ENCODE results near the gene PNPLA6. TPM values are rescaled to one million over a fixed set of nuclear protein-coding genes. Genes with fewer than 3 reads are reported as not detected.

Gene PNPLA6
- total and polyA plus RNA-seq, 4 donors = 41.8 to 267 (median 122) TPM

DNA sequence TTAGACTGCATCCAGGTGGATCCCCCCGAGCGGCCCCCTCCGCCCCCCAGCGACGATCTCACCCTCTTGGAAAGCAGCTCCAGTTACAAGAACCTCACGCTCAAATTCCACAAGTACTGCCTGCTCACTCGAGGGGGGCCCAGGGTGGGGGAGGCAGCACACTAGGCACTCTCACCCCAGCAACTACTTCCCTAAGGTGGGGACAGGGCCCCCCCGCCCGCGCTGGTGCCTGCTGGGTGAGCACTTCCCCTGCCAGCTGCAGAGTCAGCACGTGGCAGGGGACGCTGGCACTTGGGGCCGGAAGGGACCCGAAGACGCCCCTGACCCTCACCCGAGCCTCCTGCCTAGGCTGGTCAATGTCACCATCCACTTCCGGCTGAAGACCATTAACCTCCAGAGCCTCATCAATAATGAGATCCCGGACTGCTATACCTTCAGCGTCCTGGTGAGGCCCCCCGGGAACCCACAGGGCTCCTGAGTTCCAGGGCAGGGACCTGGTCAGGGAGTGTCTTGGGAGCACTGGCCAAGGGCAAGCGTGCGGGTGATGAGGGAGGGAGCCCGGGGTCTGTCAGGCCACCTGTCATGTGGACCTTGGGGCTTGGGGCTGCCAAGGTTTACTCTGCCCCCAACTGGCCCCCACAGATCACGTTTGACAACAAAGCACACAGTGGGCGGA, 7.9 kb upstream of the PNPLA6 start:
- no peak for ATAC-seq (ENCODE audit: insufficient read depth, low FRiP score)
- peaks cover 0 to 44% (median 8%) of the 10 kb centered on the region in 4 donors for H3K36me3 ChIP-seq (ENCODE audit: control insufficient read depth in 4 of 4, insufficient read depth in 4 of 4, low read length in 4 of 4)

DNA sequence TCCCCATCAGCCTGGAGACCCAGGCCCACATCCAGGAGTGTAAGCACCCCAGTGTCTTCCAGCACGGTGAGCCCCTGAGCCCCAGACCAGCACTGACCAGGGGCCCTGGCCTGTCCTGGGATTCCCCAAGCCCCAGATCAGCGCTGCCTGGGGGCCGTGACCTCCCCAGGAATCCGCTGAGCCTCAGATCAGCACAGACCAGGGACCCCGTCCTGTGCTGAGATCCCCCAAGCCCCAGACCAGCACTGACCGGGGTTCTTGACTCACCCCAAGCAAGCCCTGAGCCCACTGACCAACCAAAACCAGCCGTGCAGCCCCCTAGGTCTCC, 7.4 kb upstream of the PNPLA6 start:
- DNase-seq = no peak
- ATAC-seq (ENCODE audit: insufficient read depth, low FRiP score) = no peak

More for the DNA sequence above, 7.9 kb upstream of the PNPLA6 start:
- H3K4me1 ChIP-seq (ENCODE audit: control insufficient read depth in 5 of 5, insufficient read depth in 5 of 5, low read length in 5 of 5) = peaks cover 0 to 10% (median 0%) of the 10 kb centered on the region in 5 donors
- H3K9ac ChIP-seq (ENCODE audit: insufficient read depth in 1 of 2, low read length in 2 of 2) = no peak overlapping the region
- no peak for DNase-seq
- H3K4me3 ChIP-seq = no peak overlapping the region
- H3K27ac ChIP-seq (ENCODE audit: low read depth in 1 of 2, low read length in 1 of 2) = no peak overlapping the region
- H3K27me3 ChIP-seq (ENCODE audit: control insufficient read depth in 3 of 3, insufficient read depth in 3 of 3, low read length in 2 of 3) = no peaks in the 10 kb centered on the region
- WGBS, 2 donors = 56 to 73% methylated on average over 25 of the region's 25 CpGs
- H3K9me3 ChIP-seq (ENCODE audit: control insufficient read depth in 4 of 4, insufficient read depth in 3 of 4, low read length in 3 of 4) = no peaks in the 10 kb centered on the region
- TF ChIP-seq, protein P1, sequence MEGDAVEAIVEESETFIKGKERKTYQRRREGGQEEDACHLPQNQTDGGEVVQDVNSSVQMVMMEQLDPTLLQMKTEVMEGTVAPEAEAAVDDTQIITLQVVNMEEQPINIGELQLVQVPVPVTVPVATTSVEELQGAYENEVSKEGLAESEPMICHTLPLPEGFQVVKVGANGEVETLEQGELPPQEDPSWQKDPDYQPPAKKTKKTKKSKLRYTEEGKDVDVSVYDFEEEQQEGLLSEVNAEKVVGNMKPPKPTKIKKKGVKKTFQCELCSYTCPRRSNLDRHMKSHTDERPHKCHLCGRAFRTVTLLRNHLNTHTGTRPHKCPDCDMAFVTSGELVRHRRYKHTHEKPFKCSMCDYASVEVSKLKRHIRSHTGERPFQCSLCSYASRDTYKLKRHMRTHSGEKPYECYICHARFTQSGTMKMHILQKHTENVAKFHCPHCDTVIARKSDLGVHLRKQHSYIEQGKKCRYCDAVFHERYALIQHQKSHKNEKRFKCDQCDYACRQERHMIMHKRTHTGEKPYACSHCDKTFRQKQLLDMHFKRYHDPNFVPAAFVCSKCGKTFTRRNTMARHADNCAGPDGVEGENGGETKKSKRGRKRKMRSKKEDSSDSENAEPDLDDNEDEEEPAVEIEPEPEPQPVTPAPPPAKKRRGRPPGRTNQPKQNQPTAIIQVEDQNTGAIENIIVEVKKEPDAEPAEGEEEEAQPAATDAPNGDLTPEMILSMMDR (IDR thresholded peaks at IDR 0.05; ENCODE audit: control extremely low read depth, extremely low read depth) = no peak

DNA sequence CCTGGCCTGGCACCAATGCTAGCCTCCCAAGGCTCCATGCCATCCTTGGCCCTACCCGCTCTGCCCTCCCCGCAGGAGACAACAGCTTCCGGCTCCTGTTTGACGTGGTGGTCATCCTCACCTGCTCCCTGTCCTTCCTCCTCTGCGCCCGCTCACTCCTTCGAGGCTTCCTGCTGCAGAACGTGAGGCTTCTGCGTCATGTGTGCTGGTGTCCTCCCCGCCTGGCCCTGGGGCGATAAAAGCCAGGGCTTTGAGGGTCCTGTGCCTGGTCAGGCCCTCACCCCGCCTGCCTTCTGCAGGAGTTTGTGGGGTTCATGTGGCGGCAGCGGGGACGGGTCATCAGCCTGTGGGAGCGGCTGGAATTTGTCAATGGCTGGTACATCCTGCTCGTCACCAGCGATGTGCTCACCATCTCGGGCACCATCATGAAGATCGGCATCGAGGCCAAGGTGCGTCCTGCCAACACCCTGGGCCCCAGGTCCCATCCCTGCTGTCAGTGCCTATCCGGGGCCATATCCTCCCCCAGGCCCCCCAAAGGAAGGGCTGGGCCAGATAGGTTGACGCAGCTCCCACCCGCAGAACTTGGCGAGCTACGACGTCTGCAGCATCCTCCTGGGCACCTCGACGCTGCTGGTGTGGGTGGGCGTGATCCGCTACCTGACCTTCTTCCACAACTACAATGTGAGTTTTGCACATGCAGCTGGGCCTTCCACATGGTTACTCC, 6.8 kb upstream of the PNPLA6 start:
- 93 to 96% methylated on average over 32 of the region's 32 CpGs for WGBS, 2 donors
- ATAC-seq (ENCODE audit: insufficient read depth, low FRiP score) (no peak), DNase-seq (no peak)
- TF ChIP-seq, protein P1 (IDR thresholded peaks at IDR 0.05; ENCODE audit: control extremely low read depth, extremely low read depth) = no peak
- Histone ChIP-seq H3K27ac (ENCODE audit: low read depth in 1 of 2, low read length in 1 of 2) (no peak overlapping the region), H3K9ac (ENCODE audit: insufficient read depth in 1 of 2, low read length in 2 of 2) (no peak overlapping the region), H3K9me3 (ENCODE audit: control insufficient read depth in 4 of 4, insufficient read depth in 3 of 4, low read length in 3 of 4) (no peaks in the 10 kb centered on the region), H3K36me3 (ENCODE audit: control insufficient read depth in 4 of 4, insufficient read depth in 4 of 4, low read length in 4 of 4) (peaks cover 0 to 44% (median 8%) of the 10 kb centered on the region in 4 donors), H3K4me3 (no peak overlapping the region), H3K27me3 (ENCODE audit: control insufficient read depth in 3 of 3, insufficient read depth in 3 of 3, low read length in 2 of 3) (no peaks in the 10 kb centered on the region), H3K4me1 (ENCODE audit: control insufficient read depth in 5 of 5, insufficient read depth in 5 of 5, low read length in 5 of 5) (peaks cover 0 to 6% (median 0%) of the 10 kb centered on the region in 5 donors)

More for the DNA sequence above, 7.4 kb upstream of the PNPLA6 start:
- Histone ChIP-seq H3K27ac (ENCODE audit: low read depth in 1 of 2, low read length in 1 of 2) (no peak overlapping the region), H3K9me3 (ENCODE audit: control insufficient read depth in 4 of 4, insufficient read depth in 3 of 4, low read length in 3 of 4) (no peaks in the 10 kb centered on the region), H3K27me3 (ENCODE audit: control insufficient read depth in 3 of 3, insufficient read depth in 3 of 3, low read length in 2 of 3) (no peaks in the 10 kb centered on the region), H3K36me3 (ENCODE audit: control insufficient read depth in 4 of 4, insufficient read depth in 4 of 4, low read length in 4 of 4) (peaks cover 0 to 44% (median 8%) of the 10 kb centered on the region in 4 donors), H3K4me1 (ENCODE audit: control insufficient read depth in 5 of 5, insufficient read depth in 5 of 5, low read length in 5 of 5) (peaks cover 0 to 5% (median 0%) of the 10 kb centered on the region in 5 donors), H3K4me3 (no peak overlapping the region), H3K9ac (ENCODE audit: insufficient read depth in 1 of 2, low read length in 2 of 2) (no peak overlapping the region)
- TF ChIP-seq, protein P1 (IDR thresholded peaks at IDR 0.05; ENCODE audit: control extremely low read depth, extremely low read depth) = no peak
- 93 to 94% methylated on average over 7 of the region's 7 CpGs for WGBS, 2 donors
